Kidney epithelial cell (primary cell): ENCODE data around the gene HCAR3. TPM values are rescaled to one million over a fixed set of nuclear protein-coding genes. Genes with fewer than 3 reads are reported as not detected.

ENCODE experiments used
- DNase-seq: peaks from one replicate; pipeline ENCODE4 v3.0.0-alpha.2; 2010; ENCODE audit warnings: low read depth
- H3K27me3 ChIP-seq: 2 replicates; pipeline ENCODE4 v1.6.0; 2011; ENCODE audit warnings: low read length; ENCODE audit not compliant: control insufficient read depth, insufficient read depth
- H3K36me3 ChIP-seq: 2 replicates; pipeline ENCODE4 v1.5.1; 2011; ENCODE audit warnings: low read length; ENCODE audit not compliant: control insufficient read depth, insufficient read depth
- H3K4me3 ChIP-seq: 2 replicates; pipeline ENCODE4 v1.5.1; 2011; ENCODE audit warnings: low read depth, mild to moderate bottlenecking, control low read depth, low read length
- CTCF ChIP-seq: IDR thresholded peaks from 2 replicates; pipeline ENCODE4 v1.5.1; 2011; ENCODE audit warnings: mild to moderate bottlenecking, moderate library complexity, low read length, control low read depth, inconsistent platforms; ENCODE audit not compliant: insufficient read depth, poor library complexity, severe bottlenecking
- total RNA-seq: library from RNA; depleted of rRNA; stranded (reverse); fragments of >200 nt; gene quantifications from 2 replicates; pipeline ENCODE4 v1.2.3, GENCODE V29; 2015

The HCAR3 gene
- total RNA-seq, 1 donor from 2014 or later: not detected

DNA sequence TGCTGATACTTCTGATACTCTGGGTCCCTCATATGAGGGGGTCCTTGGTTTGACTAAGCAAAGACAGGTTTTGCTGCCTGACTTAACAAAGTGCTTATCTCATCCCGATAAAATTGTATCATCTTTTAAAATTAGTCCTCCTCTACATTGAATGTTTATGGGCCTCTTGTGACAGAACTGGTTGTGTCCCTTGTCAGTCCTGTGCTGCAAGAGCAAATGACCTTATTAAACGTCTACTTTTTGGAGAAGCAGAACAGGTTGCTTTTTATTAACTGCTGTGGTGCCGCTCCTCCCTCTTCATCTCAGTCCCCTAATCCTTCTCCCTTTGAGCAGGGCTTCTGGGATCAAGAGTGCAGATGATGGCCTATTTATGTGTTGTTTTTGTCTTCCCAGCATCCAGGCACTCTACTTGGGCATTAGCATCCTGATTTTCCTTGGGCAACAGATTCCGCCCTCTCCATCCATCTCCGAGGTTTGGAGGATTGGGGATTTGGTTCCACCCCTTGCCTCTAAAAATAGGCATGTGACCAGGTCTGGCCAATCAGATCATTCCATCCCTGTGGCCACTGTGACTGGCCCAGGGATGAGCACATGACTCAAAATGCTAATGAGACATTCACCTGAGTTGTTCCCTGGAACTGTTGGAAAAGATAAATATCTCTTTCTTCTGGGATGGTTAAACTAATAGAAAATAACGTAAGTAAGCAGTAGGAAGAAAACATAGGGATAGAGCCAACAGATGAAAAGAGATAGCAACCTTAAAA, 33.1 kb upstream of the HCAR3 start:
- no peak overlapping the region for H3K4me3 ChIP-seq
- no peaks in the 10 kb centered on the region for H3K36me3 ChIP-seq
- TF ChIP-seq CTCF: no peak
- DNase-seq: no peak
- H3K27me3 ChIP-seq: no peaks in the 10 kb centered on the region

DNA sequence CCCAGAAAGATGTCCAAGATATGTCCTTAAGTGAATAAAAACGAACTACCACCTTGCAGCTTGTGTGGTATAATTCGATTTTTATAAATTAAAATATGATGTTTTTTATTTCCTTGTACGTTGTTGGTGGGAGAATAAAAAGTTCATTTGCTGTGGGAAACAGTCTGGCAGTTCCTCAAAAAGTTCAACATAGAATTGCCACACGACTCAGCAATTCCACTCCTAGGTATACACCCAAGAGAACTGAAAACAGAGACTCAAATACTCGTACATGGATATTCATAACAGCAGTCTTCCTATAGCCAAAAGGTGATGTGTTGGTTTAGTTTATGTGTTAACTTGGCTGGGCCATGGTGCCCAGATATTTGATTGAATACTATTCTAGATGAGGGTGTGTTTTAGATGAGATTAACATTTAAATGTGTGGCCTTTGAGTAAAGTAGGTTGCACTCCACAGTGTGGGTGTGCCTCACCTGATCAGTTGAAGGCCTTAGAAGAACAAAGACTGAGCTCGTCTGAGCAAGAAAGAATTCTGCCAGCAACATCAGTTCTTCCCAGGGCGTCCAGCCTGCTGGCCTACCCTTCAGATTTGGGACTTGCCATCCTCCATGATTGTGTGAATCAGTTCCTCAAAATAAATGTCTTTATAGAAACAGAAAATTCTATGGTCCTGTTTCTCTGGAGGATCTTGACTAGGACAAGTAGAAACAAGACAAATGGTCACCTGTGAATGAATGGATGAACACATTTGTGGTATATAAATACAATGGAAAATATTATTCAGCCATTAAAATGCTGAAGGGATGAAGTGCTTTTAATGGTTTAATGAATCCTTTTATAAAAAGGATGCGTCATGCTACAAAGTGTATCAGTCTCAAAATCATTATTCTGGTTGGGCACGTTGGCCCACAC, 30.9 kb upstream of the HCAR3 start:
- H3K27me3 ChIP-seq: no peaks in the 10 kb centered on the region
- TF ChIP-seq CTCF: no peak
- no peaks in the 10 kb centered on the region for H3K36me3 ChIP-seq
- no peak for DNase-seq
- no peak overlapping the region for H3K4me3 ChIP-seq

DNA sequence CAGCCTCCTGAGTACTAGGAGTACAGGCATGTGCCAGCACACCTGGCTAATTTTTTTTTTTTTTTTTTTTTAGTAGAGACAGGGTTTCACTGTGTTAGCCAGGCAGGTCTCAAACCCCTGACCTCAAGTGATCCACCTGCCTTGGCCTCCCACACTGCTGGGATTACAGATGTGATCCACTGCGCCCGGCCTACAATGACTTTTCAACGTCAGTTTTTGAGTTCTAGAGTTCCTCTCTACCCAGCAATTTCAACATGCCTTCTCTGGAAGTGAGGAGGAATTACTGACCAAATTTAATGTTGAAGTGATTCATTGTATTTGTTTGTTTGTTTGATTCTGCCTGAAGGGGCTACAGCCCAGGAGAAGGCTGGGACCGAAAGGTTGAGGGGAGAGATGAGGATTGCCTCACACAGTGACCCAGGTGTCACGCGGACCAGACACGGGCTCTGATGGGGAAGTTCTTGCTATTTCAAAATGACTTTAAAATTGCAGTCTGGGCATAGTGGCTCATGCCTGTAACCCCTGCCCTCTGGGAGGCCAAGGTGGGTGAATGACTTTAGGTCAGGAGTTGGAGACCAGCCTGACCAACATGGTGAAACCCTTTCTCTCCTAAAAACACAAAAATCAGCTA, 27.4 kb upstream of the HCAR3 start:
- no peaks in the 10 kb centered on the region for H3K27me3 ChIP-seq

GRCh38 chr12:122740351-122740750, 23.7 kb upstream of the HCAR3 start:
- no peak for TF ChIP-seq CTCF
- no peak for DNase-seq
- no peaks in the 10 kb centered on the region for H3K27me3 ChIP-seq
- no peaks in the 10 kb centered on the region for H3K36me3 ChIP-seq
- no peak overlapping the region for H3K4me3 ChIP-seq

More for the DNA sequence above, 27.4 kb upstream of the HCAR3 start:
- Histone ChIP-seq H3K4me3 (no peak overlapping the region), H3K36me3 (no peaks in the 10 kb centered on the region)
- TF ChIP-seq CTCF: no peak
- DNase-seq: no peak

DNA sequence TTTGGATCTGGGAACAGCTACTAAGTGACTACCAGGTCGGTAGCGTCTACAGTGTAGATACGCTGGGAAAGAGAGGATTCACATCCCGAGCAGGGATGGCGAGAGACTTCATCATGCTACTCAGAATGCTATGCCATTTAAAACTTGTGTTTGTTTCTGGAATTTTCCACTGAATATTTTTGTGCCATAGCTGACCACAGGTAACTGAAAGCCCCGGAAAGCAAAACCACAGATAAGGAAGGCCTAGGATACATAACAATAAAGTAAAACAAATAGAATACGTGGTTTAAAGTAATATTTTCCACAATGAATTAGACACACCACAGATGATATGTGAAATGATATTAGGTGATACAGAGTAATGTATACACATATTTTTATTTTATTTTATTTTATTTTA, 22.0 kb upstream of the HCAR3 start:
- Histone ChIP-seq H3K27me3 (no peaks in the 10 kb centered on the region), H3K36me3 (no peaks in the 10 kb centered on the region), H3K4me3 (no peak overlapping the region)
- TF ChIP-seq CTCF: no peak
- no peak for DNase-seq
